GM19324 (cell line): ENCODE data around the gene GPBP1L1.
"Not testable (repeated sequence)": the region's sequence is repeated elsewhere in the genome, so short reads cannot be mapped to it uniquely, and the experiment has no call there.

Experiments
- ATAC-seq: cut with Tn5 transposase; IDR thresholded peaks from one replicate; pipeline ENCODE4 v1.9.1; 2021; ENCODE audit warnings: mild to moderate bottlenecking, moderate library complexity; ENCODE audit not compliant: unreplicated experiment, low FRiP score

The GPBP1L1 gene

DNA sequence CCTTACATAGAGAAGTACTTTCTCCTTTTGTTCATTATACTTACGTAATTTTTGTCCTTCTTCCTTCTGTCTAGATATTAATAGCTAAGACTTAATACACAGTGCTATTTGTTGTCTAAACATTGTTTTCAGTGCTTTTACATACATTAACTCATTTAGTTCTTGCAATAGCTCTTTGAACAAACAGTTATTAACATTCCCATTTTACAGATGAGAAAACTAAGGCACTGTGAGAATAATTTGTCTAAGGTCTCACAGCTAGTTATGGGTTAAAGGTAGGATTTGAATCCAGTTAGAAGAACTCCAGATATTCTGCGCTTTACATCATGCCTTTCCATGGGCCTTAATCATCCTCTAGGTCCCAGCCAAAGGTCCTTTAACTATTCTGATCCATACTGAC is 82.1 kb downstream of the GPBP1L1 start:
- ATAC-seq, result no peak

DNA sequence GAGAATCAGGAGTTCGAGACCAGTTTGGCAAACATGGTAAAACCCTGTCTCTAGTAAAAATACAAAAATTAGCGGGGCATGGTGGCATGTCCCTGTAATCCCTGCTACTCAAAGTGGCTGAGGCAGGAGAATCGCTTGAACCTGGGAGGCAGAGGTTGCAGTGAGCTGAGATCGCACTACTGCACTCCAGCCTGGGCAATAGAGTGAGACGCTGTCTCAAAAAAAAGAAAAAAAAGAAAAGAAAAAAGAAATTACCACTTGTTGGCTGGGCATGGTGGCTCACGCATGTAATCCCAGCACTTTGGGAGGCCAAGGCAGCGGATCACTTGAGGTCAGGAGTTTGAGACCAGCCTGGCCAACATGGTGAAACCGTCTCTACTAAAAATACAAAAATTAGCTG is 89.6 kb downstream of the GPBP1L1 start:
- ATAC-seq, result not testable (repeated sequence)

DNA sequence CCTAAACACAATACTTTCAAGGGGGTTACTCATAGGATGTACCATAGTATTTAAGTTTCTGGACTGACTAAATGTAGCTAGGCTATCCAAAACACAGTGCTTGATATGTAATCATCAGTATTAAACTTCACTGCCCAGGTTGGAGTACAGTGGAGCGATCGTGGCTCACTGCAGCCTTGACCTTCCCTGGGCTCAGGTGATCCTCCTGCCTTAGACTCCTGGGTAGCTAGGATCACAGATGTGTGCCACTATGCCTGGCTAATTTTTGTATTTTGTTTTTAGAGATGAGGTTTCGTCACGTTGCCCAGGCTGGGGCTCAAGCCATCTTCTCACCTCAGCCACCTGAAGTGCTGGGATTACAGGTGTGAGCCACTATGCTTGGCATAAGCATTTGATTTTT is 91.9 kb downstream of the GPBP1L1 start:
- ATAC-seq, result no peak

DNA sequence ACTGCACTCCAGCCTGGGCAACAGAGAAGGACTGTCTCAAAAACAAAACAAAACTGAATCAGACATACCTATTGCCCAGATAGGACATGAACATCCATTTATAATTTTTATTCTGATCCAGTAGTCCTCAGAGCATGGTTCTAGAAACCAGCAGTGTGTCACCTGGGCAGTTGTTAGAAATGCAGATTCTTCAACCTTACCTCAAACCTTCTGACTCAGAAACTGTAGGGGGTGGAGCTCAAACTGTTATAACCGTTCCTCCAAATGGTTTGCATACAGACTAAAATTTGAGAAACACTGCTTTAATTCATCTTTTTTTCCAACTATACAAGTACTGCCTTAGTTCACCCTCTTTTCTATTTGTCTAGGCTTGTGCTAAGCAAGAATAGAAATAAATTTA is 96.5 kb downstream of the GPBP1L1 start:
- ATAC-seq, result no peak

DNA sequence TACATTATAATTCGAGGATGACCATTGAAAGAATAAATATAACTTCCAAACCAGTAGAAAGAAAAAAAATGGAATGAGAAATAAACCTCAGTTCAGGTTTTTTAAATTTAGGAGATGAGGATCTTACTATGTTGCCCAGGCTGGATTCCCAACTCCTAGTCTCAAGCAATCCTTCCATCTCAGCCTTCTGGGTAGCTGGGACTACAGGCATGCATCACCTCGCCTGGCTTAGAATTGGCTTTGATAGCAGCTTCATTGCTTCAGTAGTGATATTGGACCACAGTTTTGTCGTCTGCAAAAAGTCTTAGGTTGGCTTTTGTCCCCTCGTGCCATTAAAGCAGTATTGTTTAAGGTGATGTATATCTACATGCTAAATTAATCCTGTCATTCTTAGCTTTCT is 99.6 kb downstream of the GPBP1L1 start:
- no peak for ATAC-seq

DNA sequence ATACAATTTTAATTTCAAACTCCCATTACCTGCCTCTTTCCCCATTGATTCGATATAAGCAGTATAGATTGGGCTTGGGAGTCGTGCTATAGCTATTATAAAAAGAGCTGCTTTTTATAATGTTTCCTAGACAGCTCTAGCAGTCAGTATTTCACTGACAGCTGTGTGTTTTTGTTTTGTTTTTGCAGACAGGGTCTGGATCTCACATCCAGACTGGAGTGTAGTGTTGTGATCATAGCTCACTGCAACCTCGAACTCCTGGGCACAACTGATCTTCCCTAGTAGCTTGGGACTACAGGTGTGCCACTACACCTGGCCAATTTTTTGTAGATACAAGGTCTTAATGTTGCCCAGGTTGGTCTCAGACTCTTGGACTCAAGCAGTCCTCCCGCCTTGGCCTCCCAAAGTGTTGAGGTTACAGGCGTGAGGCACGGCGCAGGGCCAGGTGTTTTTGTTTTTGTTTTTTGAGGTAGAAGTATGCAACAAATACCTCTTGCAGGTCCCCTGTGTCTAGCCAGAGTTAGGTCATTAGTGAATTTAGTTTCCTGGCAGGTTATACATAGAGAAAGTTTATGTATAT is 100.7 kb downstream of the GPBP1L1 start:
- no peak for ATAC-seq

DNA sequence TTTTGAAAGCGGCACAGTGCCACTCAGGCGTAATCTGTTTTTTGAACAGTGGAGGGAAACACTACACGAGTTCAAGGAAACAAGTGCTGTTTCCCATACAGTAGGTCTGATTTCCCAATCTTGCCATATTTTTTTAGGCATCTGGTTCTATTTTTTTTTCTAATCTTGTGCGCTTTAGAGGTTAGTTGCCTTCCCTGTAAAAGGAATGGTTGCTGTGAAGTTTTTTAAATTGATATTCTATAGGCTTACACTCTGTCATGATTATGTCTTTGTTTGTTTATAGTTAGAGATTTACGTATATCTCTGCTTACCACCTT is 101.3 kb downstream of the GPBP1L1 start:
- no peak for ATAC-seq

DNA sequence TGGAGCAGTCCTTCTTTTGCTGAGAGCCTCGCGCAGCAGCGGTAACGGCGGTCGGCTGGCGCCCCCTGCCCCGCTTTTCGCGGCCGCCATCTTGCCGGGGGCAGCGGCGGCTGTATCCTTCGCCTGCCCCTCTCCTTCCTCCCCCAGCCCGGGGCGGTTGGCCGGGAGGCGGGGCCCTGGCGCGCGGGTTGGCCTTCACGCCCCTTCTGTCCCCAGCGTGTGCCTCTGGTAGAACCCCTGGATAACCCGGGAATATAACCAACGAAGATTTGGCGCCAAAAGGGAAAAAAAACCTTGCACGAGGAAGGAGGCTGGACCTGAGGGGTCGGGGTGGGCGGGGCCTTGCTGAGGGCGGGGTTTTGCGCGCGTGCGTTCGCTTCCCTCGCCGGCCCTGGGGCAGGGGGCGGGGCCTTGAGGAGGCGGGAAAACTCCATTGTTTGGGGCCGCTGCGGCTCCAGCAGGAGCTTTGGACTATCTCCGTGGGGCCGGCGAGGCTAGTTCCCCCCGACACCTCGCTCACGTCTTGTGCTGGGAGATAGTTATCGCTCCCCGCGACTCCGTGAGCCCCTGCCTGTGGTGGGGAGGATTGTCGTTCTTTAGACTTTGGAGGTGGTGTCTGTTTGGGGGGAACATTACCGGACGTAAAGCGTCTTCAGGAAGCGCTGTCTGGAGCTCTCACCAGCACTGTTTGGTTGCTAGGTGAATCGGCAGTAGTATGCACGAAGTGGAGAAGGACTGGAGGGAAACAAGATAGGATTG is 101.8 kb downstream of the GPBP1L1 start:
- peak; percentile 29 for ATAC-seq

DNA sequence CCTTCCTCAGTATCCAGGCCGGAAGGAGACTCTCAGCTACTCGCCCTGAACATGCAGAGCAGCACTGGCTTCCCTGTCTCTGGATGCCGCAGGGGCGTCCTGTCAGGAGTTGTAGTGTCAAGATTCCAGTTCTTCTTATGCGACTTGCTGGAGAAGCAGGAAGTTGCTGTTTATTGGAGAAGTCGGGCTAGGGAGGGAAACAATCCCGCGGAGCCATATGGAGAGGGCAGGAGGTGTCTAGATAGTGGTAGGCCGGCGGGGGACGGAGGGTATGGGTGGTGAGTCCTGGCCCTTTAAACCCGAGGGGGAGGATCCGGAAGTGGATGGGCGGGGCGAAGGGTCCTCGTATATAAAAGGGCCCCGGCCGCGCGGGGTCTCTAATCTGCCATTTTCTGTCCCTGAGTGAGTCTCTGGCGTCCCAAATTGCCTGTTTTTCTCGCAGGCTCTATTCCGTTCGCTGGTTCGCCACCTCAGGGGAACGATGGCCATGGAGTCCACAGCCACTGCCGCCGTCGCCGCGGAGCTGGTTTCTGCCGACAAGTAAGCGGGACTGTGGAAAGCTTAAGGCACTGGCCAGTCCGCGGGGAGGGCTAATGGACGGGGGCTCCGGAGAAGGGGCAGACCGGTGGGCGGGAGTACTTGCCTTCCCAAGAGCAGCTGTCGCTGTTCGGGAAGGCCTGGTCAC is 102.5 kb downstream of the GPBP1L1 start, which contains the start of gene NASP:
Gene NASP, plus strand, starts transcription at position 376 of the 685 bp plus-strand sequence. Its CDS starts 106 bp downstream, at position 482.
- peak; percentile 50 for ATAC-seq

DNA sequence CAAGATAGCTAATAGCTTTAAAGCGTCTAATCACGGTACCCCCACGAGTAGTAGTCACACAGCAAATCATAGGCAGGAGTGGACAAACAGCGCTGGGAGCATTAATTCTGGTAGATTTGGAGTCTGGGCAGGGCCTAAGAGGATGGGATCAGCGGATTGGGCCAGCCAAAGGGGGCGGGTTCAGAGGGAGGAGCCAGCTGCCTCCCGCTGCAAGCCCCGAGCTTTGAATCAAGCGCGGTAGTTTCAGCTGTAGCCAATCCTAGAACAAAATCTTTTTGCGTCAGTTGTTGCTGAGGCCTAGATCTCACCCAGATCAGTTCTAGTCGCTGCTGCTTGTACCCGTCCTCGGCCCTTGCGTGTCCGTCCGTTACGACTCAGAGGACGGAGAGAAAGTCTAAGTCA is 103.1 kb downstream of the GPBP1L1 start:
- ATAC-seq, result peak; percentile 80
